ENCODE measurements around the gene SLC4A5. TPM values are rescaled to one million over a fixed set of nuclear protein-coding genes. Genes with fewer than 3 reads are reported as not detected.
"Not testable (repeated sequence)": the region's sequence is repeated elsewhere in the genome, so short reads cannot be mapped to it uniquely, and the experiment has no call there.

Gene SLC4A5
- total and polyA plus RNA-seq, 2 of the 8 experiments (the other 6 are each of a cell fraction or from before 2014, with no cell fraction given) = 0.42 to 0.52 TPM

DNA sequence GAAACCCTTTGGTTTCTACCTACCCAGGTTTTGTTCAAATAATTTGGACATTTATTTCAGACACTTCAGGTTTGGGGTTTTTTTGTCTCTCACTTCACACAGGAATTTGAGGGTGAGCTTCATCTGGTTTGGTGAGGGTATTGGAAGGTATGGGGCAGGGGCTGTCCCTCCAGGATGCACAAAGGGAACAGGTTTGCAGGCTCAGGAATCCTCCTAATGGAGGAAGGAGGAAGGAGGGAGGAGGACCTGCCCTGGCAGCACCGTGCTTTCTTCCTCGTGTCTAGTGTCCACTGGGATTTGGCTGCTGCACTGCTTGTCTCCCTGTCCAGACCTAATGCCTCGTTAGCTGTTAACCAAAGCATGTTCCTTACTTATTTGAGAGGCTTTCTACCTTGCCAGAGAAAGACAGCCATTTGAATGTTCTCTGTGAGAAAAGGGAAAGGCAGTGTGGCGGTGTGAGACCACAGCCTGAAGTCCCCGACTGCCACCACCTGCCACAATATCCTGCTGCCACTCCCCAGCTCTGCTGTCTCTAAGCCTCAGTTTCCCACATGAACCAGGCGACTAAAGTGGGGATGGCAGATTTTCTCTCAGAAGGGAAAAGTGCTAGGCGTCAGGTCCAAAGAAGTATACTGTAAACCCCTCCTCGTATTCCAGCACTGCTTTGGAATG is 2.2 kb upstream of the SLC4A5 start (continued):
- TF ChIP-seq SAP30 (IDR thresholded peaks at IDR 0.05; ENCODE audit: insufficient read depth, insufficient replicate concordance, low read length) = no peak

DNA sequence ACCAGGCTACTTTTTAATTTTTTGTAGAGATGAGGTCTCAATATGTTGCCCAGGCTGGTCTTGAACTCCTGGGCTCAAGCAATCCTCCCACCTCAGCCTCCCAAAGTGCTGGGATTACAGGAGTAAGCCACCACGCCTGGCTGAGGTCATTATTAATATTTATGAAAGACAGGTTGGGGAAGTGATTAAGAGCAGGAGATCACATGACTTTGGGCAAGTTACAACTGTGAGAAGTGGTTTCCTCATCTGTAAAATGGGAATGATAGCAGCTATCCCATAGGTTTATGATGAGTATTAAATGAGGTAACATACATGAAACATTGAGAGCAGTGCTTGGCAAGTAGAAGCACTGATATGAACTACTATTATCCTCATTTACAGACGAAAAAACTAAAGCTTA is 7.0 kb downstream of the SLC4A5 start:
- H3K4me3 ChIP-seq (ENCODE audit: extremely low read depth in 1 of 4, insufficient read depth in 2 of 4, low read depth in 3 of 4, low read length in 4 of 4); H3K9ac ChIP-seq (replicated peaks in 1 of 4; ENCODE audit: extremely low read depth in 1 of 4, low read depth in 3 of 4, low read length in 3 of 4); H2AFZ ChIP-seq (ENCODE audit: low read length); H2BK15ac ChIP-seq (ENCODE audit: low read length); H2BK5ac ChIP-seq (ENCODE audit: low read depth, low read length); FAIRE-seq; H3K23me2 ChIP-seq (ENCODE audit: low read depth, low read length); H3K27ac ChIP-seq (ENCODE audit: low read depth, low read length); H4K8ac ChIP-seq (ENCODE audit: extremely low read depth, insufficient read depth, low read length); H4K91ac ChIP-seq (replicated peaks; ENCODE audit: insufficient read length, low read length); H3K4me1 ChIP-seq (replicated peaks in 1 of 4; ENCODE audit: control insufficient read depth in 3 of 4, insufficient read depth in 4 of 4, low read length in 3 of 4); H3K18ac ChIP-seq (ENCODE audit: extremely low read depth, low read length); H2AK5ac ChIP-seq (ENCODE audit: low read depth, low read length); H3K23ac ChIP-seq (ENCODE audit: insufficient read length); H3K56ac ChIP-seq (replicated peaks; ENCODE audit: insufficient read length, low read depth, low read length); H3K4ac ChIP-seq (replicated peaks; ENCODE audit: insufficient read length, low read depth, low read length); H4K20me1 ChIP-seq (replicated peaks in 1 of 2; ENCODE audit: control insufficient read depth in 1 of 2, insufficient read depth in 2 of 2, low read length in 2 of 2); H2BK120ac ChIP-seq (replicated peaks; ENCODE audit: low read depth, low read length); H4K5ac ChIP-seq (ENCODE audit: insufficient read length, low read depth, low read length); H3K79me2 ChIP-seq (ENCODE audit: control insufficient read depth in 1 of 2, insufficient read depth in 2 of 2, low read length in 2 of 2); H3K14ac ChIP-seq (ENCODE audit: insufficient read length); H2BK12ac ChIP-seq (ENCODE audit: low read depth, low read length); H3K36me3 ChIP-seq (ENCODE audit: control insufficient read depth in 2 of 4, insufficient read depth in 4 of 4, low read length in 3 of 4); H3K4me2 ChIP-seq (ENCODE audit: insufficient read depth in 1 of 2, low read depth in 2 of 2, low read length in 2 of 2); DNase-seq (ENCODE audit: low read depth in 1 of 2, low spot score in 2 of 2); H2BK20ac ChIP-seq (ENCODE audit: low read length); H3K27me3 ChIP-seq (replicated peaks in 1 of 4; ENCODE audit: control insufficient read depth in 3 of 4, extremely low read depth in 1 of 4, insufficient read depth in 3 of 4, low read length in 3 of 4); H3K9me3 ChIP-seq (ENCODE audit: insufficient read depth in 2 of 2, low read depth in 1 of 2, low read length in 1 of 2); POLR2A ChIA-PET (ENCODE audit: partially characterized antibody); H3K79me1 ChIP-seq (ENCODE audit: low read depth, low read length): not testable (repeated sequence)
- CTCF ChIA-PET (ENCODE audit: partially characterized antibody) = interaction anchor here (1.3 to 6.9 kb wide), 21 partner anchors 8 to 139 kb away, joined by 3 to 98 read pairs (median 16); partner anchors contain the start of gene SLC4A5
- whole genome bisulfite sequencing, 2 experiments (ENCODE audit: extremely low coverage in 1 of 2, insufficient coverage in 1 of 2, insufficient read length in 1 of 2, insufficient replicate concordance in 2 of 2, low coverage in 1 of 2, low lambda C conversion rate in 2 of 2, missing lambda C conversion rate in 1 of 2) = 86% methylated on average over 2 of the region's 2 CpGs; no CpG with 5 or more reads in 1 of the 2 experiments

Data from H1 (cell line).